Fibroblast of the aortic adventitia (primary cell): Measurements from ENCODE around the gene LIN28B. TPM values are rescaled to one million over a fixed set of nuclear protein-coding genes. Genes with fewer than 3 reads are reported as not detected.
A peak's percentile ranks its signal among the peaks of the same experiment; 100 is the strongest.

Experiments used
- DNase-seq: peaks from one replicate; pipeline ENCODE4 v3.0.0-alpha.2; 2010; ENCODE audit warnings: low read depth
- H3K4me3 ChIP-seq: 2 replicates; pipeline ENCODE4 v1.5.1; 2011; ENCODE audit warnings: low read depth, mild to moderate bottlenecking, control low read depth, low read length, moderate library complexity
- total RNA-seq: library from RNA; depleted of rRNA; stranded (reverse); fragments of >200 nt; gene quantifications from 2 replicates; pipeline ENCODE4 v1.2.3, GENCODE V29; 2012; ENCODE audit warnings: low replicate concordance
- TF ChIP-seq, protein P1 (sequence below): IDR thresholded peaks from 2 replicates; pipeline ENCODE4 v1.5.1; 2011; ENCODE audit warnings: mild to moderate bottlenecking, low read length, control low read depth, inconsistent platforms; ENCODE audit not compliant: insufficient read depth

LIN28B gene
- total RNA-seq, 1 donor = not detected

DNA sequence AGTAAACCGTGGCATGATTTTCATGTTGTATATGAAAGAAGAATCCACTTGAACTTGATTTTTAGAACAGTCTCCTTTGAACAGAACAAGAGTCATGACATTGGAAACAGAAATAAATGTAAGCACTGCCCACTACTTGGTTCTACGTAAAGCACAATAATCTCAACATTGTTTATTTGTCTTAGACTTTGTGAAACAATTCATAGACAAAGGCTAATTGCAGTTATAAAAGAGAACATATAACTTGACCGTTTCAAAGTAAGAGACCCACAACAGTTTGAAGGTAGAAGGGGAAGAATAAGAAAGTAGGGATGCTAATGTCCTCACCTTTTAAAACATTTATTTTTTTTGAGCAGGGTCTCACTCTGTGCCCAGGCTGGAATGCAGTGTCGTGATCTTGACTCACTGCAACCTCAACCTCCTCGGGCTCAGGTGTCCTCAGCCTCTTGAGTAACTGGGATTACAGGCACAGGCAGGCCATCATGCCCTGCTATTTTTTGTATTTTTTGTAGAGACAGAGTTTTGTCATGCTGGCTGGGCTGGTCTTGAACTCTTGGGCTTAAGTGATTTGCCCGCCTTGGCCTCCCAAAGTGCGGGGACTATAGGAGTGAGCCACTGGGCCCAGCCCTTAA is 151.8 kb downstream of the LIN28B start:
- TF ChIP-seq, protein P1, sequence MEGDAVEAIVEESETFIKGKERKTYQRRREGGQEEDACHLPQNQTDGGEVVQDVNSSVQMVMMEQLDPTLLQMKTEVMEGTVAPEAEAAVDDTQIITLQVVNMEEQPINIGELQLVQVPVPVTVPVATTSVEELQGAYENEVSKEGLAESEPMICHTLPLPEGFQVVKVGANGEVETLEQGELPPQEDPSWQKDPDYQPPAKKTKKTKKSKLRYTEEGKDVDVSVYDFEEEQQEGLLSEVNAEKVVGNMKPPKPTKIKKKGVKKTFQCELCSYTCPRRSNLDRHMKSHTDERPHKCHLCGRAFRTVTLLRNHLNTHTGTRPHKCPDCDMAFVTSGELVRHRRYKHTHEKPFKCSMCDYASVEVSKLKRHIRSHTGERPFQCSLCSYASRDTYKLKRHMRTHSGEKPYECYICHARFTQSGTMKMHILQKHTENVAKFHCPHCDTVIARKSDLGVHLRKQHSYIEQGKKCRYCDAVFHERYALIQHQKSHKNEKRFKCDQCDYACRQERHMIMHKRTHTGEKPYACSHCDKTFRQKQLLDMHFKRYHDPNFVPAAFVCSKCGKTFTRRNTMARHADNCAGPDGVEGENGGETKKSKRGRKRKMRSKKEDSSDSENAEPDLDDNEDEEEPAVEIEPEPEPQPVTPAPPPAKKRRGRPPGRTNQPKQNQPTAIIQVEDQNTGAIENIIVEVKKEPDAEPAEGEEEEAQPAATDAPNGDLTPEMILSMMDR = no peak
- no peak overlapping the region for H3K4me3 ChIP-seq
- no peak for DNase-seq

DNA sequence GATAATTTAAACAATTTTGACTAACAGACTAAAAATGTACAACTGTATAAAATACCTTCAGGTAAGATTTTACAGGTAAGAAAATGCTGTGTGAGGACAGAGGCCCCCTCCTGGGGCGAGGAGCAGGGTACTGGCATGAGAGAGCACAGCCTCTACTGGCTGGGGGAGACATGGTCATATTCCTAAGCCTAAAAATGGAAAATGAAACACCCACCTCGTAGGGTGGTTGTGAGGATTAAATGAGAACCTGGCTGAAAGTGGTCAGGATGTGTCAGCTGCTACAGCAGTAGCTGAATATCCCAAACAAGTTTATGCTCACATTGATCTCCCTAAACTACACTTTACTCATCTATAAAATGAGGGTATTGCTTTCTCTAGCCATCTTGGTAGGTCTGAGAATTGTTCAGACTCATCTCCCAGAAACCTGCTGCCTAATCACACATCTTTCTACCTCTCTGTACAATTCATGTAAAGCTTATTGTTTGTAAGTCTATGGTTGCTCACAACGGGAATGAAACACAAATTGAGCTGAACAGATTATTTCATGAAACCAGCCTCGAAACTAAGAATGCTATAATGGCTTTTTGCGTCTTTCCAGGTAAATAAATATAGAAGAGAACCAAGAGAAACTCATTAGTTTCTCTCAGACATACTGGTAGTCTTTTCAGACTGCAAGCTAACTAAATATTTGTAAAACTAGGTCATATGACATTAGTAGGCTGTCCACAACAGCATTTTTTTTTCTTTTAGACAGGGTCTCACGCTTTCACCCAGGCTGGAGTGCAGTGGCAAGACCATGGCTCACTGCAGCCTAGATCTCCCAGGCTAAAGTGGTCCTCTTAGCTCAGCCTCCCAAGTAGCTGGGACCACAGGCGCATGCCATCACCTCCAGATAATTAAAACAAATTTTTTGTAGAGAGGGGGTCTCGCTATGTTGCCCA is 153.3 kb downstream of the LIN28B start:
- no peak overlapping the region for H3K4me3 ChIP-seq
- no peak for DNase-seq
- TF ChIP-seq, protein P1 = no peak

DNA sequence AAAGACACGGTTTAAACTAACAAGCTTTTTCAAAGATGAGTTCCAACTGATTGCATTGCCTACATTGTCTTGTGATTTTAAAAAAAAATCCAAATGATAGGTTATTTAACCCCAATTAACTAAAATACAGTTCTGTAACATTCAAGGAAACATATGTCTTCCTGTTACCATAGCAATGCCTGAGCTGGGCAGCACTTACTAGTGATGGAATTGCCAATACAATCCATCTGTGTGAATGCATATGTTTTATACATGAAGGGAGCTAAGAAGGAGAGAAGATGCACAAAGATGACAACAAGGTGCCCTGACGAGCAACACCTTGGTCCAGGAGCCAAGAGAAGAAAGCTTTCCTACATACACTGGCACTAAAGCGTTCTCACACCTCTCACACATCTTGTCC is 154.2 kb downstream of the LIN28B start:
- DNase-seq = no peak
- no peak overlapping the region for H3K4me3 ChIP-seq
- TF ChIP-seq, protein P1 = no peak

DNA sequence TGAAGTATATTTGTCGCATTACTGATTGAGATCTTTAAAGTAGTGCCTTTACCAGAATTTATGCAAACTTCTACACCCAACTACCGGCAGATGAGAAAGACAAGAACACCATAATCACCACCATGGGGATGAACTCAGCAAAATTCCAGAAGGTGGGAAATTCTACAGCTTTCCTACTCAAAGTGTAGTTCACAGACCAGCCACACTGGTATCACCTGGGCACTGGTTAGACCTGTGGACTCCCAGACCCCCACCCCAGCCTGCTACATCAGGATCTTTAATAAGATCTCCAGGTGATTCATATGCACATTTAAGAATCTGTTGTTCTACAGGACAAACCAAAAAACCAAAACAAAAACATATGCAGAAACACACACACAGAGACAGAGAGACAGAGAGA is 155.0 kb downstream of the LIN28B start:
- no peak overlapping the region for H3K4me3 ChIP-seq
- TF ChIP-seq, protein P1 = no peak
- DNase-seq = no peak

DNA sequence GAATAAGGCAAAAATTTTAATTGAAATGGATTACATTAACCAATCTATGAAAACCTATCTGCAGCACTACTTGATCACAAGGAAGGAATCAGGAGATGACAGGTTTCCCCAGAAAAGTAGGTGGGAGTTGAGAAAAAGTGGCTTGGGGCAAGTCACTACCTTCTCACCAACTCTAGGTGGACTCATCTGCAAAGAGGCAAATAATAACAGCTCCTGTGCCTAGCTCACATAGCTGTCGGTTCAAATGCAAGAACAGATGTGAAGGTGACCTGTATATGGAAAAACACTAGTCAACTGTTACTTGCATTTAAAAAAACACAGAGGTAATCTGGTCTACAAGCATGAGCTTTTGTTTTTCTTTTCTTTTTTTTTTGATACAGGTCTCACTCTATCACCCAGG is 155.7 kb downstream of the LIN28B start:
- TF ChIP-seq, protein P1 = peak; percentile 10
- H3K4me3 ChIP-seq = no peak overlapping the region
- DNase-seq = no peak

DNA sequence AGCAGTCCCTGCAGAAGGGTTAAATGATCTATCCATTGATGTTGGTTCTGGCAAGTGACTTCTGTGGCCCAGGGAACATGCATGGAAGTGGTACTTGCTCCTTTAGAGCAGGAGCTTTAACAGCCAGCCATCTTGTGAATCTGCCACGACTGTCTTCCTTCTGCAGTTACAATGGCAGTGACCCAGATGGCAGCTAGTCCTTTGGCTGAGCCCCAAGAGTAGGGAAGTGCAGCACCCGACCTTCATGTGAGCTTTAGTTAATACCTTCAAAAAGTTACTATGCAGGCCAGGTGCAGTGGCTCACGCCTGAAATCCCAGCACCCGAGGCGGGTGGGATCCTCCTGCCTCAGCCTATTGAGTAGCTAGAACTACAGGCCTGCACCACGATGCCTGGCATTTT is 156.5 kb downstream of the LIN28B start:
- TF ChIP-seq, protein P1 = no peak
- no peak overlapping the region for H3K4me3 ChIP-seq
- no peak for DNase-seq
